HG03432 (cell line): ENCODE results near the gene CABYR.
A peak's percentile ranks its signal among the peaks of the same experiment; 100 is the strongest.
"Not testable (repeated sequence)": the region's sequence is repeated elsewhere in the genome, so short reads cannot be mapped to it uniquely, and the experiment has no call there.

ENCODE experiments used
- ATAC-seq: cut with Tn5 transposase; IDR thresholded peaks from one replicate; pipeline ENCODE4 v1.9.1; 2021; ENCODE audit warnings: mild to moderate bottlenecking, moderate library complexity; ENCODE audit not compliant: unreplicated experiment

Gene CABYR

GRCh38 chr18:24127735-24128134 is 11.1 kb upstream of the CABYR start:
- no peak for ATAC-seq

- ATAC-seq = no peak
Measured at GRCh38 chr18:24128700-24129099, 10.2 kb upstream of the CABYR start.

- no peak for ATAC-seq
Measured at GRCh38 chr18:24130494-24130893, 8.4 kb upstream of the CABYR start.

DNA sequence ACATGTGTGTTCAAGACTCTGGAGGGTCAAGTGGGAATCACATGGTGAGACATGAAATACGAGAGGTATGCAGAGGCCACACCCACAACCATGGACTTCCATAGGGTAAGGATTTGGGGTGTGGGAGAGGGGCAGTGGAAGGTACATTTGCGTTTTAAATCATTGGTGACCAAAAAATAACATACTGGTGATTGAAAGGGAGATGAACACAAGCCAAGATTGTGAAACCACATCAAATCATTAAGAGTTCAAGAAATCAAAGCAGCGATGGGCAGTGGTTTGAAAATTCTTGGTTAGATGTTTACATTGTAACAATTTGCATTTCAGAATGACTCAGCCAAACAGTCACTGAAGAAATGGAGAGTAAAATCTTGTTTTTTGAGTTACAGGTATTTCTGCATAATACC is 1.9 kb upstream of the CABYR start:
- no peak for ATAC-seq

DNA sequence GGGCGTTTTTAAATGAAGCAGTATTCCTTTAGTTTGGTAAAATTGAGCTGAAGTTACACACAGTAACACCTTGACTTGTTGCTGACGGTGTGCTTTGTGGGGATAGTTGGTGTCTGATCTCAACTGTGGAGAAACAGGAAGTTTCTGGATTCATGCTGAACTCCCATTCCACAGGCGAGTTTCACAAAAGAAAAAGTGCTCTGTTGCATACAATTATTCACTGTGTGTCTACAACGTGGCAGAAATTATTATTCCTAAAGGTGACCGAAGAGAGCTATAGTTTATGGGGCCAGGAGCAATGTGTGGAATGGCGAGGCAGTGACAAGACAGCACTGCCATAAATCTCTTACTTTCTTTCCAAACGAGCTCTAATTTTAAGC is 463 bp upstream of the CABYR start:
- ATAC-seq = no peak

DNA sequence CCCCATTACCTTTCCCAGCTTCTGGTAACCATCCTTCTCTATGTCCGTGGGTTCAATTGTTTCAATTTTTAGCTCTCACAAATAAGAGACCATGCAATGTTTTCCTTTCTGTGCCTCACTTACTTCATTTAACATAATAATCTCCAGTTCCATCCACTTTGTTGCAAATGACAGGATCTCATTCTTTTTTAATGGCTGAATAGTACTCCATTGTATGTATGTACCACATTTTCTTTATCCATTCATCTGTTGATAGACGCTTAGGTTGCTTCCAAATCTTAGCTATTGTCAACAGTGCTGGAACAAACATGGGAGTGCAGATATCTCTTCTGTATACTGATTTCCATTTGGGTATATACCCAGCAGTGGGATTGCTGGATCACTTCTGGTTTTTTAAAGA is 1.8 kb downstream of the CABYR start:
- no peak for ATAC-seq

DNA sequence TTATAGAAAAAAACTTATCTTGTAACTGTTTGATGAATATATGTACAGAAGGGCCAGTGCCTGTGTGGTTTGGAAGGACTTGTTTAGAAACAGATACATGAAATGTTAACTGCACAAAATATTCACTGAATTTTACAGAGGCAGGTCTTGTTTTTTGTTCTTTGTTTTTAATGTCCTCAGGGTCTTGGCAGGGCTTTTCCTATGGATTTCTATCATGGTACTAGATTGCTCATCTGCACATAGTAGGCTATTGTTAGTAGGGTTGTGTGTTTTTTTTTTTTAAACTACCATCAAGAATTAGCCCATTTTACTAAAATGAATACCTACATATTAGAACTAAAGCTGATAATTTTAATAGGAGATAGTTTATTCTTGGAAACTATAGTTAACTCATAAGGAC is 3.5 kb downstream of the CABYR start:
- ATAC-seq = no peak

- not testable (repeated sequence) for ATAC-seq
Measured at GRCh38 chr18:24149591-24149990, 10.7 kb downstream of the CABYR start.

- no peak for ATAC-seq
Measured at GRCh38 chr18:24153397-24153796, 14.5 kb downstream of the CABYR start.

GRCh38 chr18:24157855-24158254 is 19.0 kb downstream of the CABYR start:
- ATAC-seq = no peak

- ATAC-seq = no peak
Measured at GRCh38 chr18:24160086-24160485, 21.2 kb downstream of the CABYR start.

DNA sequence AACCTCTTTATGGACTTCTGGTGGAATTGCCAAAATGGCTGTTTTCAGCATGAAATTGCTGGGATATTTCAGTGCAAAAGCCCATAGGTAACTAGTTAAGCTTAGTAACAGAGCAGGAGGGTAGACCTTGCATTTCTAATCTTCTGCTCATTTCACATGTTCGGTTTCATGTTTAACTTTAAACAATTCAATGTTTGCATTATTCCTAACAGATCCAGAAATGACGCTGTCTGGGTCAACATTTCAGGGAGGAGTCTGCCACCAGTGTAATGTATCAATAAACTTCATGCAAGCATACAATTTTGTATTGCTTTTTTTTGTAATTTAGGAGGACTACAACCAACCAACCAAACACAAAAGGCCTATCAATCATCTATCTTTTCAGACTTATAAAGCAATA is 22.4 kb downstream of the CABYR start:
- no peak for ATAC-seq

DNA sequence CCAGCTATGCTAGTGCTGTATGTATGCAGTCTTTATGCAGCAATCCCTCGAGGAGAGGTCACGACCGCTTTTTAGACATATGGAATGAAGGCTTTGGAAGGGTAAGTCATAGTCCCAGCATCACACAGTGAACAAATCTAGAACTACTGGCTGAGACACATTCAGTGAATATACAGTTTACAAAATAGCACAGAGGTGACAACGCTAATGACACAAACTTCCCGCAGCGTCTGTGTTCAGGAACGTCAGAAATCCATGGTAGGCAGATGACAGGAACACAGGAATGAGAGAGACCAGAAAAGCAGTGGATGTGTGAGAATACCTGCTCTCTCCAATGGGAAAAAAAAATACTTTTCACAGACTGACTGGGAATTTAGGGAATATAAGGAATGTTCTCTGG is 29.6 kb downstream of the CABYR start:
- no peak for ATAC-seq

GRCh38 chr18:24170360-24170759 is 31.5 kb downstream of the CABYR start:
- ATAC-seq = no peak

- no peak for ATAC-seq
Measured at GRCh38 chr18:24173997-24174396, 35.1 kb downstream of the CABYR start.

DNA sequence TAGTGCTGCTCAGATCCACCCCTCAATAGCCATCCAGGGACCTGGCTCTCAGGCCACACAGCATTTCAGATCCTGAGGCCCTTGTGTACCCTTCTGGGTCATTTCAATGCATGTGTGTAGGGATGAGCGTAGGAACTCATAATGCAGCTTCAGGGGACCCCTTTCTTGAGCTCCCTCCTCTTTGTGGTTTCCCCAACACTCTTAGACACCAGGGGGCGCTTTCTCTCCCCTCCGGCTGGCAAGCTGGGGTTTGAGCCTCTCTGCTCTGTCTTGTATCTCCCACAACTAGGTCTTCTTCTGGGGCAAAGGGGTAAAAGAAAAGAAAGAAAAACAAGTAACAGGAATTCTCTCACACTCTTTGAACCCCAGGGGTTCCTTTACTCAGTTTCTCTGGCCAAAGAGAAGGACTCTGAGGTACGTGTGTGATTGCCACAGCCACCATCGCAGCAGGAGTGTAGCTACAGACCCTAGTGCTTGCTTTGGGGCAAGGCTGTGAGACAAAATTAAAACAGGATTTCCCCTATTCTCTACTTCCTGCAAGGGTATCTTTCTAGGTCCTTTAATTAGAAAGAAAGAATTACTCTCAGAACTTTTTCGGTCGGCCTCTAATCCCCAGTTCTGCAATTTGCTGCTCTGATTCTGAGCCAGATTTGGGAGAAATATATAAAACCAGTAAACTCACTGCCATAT is 38.0 kb downstream of the CABYR start:
- ATAC-seq = peak; percentile 93

- no peak for ATAC-seq
Measured at GRCh38 chr18:24177499-24178133, 38.8 kb downstream of the CABYR start.

GRCh38 chr18:24180048-24180447 is 41.2 kb downstream of the CABYR start:
- ATAC-seq = no peak

DNA sequence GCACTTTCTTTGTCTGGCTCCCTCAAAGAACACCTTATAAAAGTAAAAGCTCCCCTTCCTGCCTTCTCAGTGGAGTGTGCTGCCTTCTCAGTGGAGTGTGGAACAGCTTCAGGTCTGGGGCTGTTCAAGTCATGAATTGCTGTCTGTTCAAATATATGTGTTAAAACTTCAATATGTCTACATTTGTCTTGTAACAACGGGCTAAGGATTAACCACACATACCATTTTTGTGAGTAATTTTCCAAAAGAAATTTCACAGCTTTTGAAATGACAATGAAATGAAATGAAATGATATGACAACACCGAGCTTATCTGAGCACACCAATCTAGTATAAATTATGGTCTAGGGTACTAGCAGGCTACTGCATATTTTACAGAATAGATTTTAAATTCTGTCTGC is 42.9 kb downstream of the CABYR start:
- ATAC-seq = no peak

GRCh38 chr18:24185805-24186204 is 46.9 kb downstream of the CABYR start:
- no peak for ATAC-seq

DNA sequence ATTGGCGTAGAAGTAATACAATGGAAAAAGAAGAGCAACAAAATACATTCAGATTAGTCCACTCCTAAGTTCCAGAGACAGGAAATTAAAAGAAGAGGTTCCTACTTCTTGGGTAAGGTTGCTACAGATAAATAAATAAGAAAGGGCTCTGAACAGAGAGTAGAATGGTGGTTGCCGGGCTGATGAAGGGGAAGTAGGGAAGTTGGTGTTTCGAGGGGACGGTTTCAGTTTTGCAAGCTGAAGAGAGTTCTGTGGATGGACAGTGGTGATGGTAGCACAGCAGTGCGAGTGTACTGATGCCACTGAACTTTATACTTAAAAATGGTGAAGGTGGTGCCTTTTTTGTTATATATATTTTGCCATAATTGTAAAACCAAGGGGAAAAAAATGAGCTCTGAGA is 48.2 kb downstream of the CABYR start:
- ATAC-seq = peak; percentile 64

- no peak for ATAC-seq
Measured at GRCh38 chr18:24187689-24188088, 48.8 kb downstream of the CABYR start.

DNA sequence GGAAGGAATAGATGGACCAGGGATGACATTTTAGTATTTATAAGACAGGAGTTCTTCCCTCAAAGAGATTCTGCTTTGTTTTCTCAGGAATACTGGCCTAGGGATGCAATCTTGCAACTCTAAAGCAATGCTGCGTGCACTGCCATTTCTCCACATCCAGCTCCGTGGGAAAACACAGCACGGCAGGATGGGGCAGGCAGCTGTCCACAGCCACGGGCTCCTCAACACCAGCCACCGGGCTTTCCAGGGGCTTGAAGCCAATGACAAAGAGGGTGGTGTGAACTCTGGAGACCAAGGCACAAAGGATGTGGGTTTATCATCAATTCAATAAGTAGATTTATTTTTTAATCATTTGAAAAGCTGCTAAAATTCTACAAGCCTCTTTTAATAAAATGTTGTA is 49.3 kb downstream of the CABYR start:
- no peak for ATAC-seq
